22Rv1 (cell line): ENCODE data around the gene C22orf15.
A peak's percentile ranks its signal among the peaks of the same experiment; 100 is the strongest.

Source experiments
- CTCF ChIP-seq: fragments of 450-650 bp; IDR thresholded peaks from 2 replicates; pipeline ENCODE4 v1.5.1; 2017; ENCODE audit warnings: mild to moderate bottlenecking
- ZFX ChIP-seq: fragments of 450-650 bp; IDR thresholded peaks from 2 replicates; pipeline ENCODE4 v1.6.1; 2017; ENCODE audit warnings: antibody characterized with exemption, borderline replicate concordance

DNA sequence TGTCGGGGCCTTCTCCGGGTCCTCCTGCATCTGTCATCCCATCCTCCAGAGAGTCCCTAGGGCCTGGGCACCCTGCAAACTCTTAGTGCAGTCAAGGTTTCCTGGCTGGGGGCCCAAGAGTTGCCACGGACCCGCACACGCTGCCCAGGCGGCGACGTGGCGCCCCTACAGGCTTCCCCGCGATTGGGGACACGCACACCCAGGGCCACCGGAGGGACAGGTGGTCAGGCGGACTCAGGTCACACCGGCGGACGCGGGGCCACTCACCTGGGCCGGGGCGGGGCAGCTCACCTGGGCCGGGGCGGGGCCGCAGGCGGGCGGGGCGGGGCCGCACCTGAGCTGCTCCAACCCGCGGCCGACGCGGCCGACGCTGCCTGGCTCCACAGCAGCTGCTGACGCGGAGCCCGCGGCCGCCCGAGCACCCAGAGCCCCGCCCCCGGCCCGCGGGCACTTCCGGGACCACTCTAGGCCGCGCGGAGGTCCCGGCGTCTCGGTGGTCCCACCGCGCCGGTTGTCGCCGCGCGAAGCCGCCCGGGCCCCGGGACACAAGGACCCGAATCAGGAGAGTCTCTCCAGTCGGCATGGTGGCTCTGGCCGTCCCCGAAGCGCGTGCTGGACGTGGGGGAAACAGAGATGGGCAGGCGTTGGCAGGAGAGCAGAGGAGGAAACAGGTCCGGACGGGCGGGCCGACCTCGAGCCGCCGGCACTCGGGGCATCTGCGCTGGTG lies 11.9 kb upstream of the C22orf15 start, which contains the start of gene ZNF70:
- TF ChIP-seq CTCF = peak; percentile 13; the same call in 1 of the 2 replicates
- TF ChIP-seq ZFX = no peak
